GM18519 (cell line): ENCODE data around the gene CNKSR3.

ENCODE experiments used
- ATAC-seq: cut with Tn5 transposase; IDR thresholded peaks from one replicate; pipeline ENCODE4 v1.9.1; 2021; ENCODE audit warnings: mild to moderate bottlenecking, moderate library complexity; ENCODE audit not compliant: unreplicated experiment, low FRiP score

CNKSR3 gene

DNA sequence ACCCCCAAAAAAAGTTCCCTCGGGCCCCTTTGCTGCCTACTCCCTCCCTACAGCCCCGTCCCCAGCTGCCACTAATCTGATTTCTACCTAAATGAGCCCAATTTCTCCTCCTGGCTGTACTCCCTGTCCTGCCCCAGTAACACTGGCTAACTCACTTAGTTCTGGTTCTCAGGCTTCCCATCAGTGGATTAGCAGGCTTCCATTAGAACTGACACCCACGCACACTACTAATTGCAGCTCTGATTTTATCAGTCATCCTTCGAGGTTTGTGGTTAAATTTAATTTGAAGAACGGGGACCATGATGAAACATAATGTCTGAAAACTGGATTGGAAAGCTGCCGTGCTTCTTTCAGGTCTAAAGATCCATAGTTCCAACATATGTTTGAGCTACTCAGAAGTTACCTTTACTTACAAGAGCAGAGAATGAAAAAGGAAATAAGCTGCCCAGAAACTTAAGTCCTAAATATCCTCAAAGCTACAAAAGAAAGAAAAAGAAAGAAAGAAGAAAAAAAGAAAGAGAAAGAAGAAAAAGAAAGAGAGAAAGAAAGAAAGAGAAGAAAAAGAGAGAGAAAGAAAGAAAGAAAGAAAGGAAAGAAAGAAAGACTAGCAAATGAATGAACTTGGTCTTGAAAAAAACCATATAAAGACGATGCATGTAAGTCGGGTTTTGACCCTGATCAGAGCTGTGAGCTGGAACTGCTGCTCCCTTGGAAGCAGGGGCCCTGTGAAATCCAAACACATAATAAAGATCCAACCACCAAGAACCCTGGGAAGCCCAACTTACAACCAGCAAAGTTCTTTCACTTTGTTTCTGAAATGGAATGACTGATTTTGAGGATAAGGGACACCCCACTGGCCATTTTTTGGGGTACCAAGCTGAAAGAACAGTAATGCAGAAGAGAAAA, 51.7 kb downstream of the CNKSR3 start:
- no peak for ATAC-seq

DNA sequence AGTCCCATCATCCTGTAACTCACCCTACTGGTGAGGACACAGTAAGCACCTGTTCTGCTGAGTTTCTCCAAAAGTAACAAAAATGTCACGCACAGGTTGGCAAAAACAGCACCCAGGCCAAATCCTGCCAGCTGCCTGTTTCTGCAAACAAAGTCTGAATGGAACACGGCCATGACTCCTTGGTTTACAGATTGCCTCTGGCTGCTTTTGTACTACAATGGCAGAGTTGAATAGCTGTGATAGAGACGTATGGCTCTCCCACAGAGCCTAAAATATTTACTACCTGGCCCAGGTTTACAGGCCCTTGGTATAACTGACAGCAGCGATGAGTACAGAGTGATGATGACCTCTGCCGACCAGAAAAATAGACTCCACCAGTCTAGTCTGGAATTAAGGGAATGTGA, 52.6 kb downstream of the CNKSR3 start:
- no peak for ATAC-seq

GRCh38 chr6:154457046-154457713, 53.3 kb downstream of the CNKSR3 start:
- ATAC-seq: no peak

DNA sequence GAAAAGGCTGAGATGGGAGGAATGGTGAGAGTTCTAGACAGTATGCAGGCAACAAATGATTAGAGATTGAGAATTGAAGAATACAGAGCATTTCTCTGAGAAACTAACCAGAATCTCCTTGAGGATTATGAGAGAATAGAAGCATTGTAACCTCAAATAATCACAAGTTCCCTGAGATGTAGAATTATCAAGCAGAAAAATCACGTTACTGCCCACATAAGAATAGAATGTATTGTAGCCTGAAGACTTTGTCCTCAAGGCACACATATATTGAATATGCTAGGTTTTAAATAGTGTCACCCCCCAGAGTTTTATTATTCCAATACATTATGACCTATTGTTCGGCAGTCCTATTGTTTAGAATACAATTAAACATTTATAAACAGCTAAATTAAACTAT, 57.2 kb downstream of the CNKSR3 start:
- no peak for ATAC-seq

GRCh38 chr6:154450498-154450897, 60.0 kb downstream of the CNKSR3 start:
- no peak for ATAC-seq

- ATAC-seq: no peak
Measured at GRCh38 chr6:154448448-154449096, 61.9 kb downstream of the CNKSR3 start.

DNA sequence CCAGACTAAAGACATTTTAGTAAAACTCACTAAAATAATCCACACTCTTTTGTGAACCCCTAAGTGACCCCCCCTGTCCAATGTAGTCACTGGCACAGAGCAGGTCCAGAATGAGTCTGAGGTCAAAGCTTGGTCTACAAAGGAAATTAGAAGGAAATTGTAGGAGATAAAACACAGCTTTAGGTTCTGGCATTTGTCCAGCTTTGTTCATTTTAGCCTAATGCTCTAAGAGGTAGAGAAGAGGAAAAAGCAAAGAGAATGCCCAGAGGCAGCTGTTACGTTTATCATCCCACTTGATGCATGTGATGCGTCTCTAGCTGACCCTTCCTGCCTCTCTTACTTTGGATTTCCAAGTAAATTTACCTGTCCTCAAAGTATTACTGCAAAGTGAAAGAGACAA, 62.5 kb downstream of the CNKSR3 start:
- ATAC-seq: no peak

- ATAC-seq: no peak
Measured at GRCh38 chr6:154446984-154447383, 63.5 kb downstream of the CNKSR3 start.

DNA sequence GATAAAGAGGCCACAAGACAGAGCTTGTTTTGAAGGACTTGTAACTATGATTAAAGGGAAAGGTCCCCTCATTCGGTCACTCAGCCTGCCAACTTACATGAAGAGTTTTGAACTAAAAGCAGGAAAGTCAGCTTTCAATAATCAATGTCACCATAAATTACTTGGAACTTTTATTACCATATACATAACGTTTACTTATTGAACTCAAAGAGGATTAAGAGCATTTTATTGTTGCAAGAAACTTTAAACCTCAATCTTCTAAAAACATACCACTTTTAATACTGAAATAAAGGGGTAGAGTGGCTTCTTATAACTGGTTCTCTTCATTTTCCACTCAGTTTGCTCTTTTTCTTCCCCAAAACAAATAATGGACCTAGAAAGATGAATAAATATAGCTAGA, 65.1 kb downstream of the CNKSR3 start:
- no peak for ATAC-seq

GRCh38 chr6:154441995-154442310, 68.5 kb downstream of the CNKSR3 start:
- no peak for ATAC-seq

GRCh38 chr6:154440422-154441043, 70.0 kb downstream of the CNKSR3 start:
- ATAC-seq: no peak

GRCh38 chr6:154440022-154440421, 70.5 kb downstream of the CNKSR3 start:
- ATAC-seq: no peak

DNA sequence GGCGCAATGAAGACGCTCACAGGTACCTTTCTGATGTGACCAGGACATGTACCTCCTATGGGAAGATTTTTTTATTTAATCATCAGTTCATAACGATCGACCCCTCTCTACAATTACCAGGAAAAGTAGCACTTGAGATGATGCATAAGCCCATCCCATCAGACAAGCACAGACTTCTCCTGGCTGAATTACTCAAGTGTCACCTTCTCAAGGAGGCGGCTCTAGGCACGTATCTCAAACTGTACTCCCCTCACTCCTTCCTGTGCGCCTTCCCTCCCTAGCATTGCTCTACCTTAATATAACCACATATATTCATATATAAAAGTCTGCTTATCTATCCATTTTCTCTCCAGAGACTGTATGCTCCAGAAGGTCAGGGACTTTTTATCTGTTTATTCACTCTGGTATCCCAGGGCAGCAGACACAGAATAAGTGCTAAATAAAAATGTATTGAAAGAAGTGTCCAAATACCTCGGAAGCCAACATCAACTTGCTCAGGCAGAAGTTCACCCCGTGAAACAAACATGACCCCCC, 71.5 kb downstream of the CNKSR3 start:
- ATAC-seq: no peak

DNA sequence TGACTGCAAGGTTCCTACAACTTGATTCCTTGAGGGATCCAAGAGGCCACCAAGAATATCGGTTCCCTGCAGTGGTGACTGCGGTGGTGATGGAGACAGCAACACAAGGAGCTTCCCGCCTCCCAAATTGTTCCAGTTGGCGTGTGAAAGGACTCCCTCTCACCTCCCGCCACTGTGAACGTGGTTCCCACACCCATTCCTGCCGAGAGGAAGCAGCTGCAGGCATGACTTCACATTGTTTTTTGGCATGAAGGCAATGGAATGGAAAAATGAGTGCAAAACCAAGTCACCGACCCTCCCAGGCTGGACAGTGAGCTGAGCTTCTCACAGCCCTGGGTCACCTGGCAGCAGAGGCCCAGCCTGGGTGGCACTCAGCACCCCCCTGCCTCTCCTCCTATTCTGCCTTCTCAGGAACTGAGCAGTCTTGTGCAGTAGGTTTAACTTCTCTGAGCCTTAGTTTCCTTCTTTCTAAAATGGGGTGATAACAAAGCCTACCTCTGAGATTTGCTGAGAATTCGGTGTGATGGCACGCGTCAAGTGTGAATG, 75.0 kb downstream of the CNKSR3 start:
- no peak for ATAC-seq

DNA sequence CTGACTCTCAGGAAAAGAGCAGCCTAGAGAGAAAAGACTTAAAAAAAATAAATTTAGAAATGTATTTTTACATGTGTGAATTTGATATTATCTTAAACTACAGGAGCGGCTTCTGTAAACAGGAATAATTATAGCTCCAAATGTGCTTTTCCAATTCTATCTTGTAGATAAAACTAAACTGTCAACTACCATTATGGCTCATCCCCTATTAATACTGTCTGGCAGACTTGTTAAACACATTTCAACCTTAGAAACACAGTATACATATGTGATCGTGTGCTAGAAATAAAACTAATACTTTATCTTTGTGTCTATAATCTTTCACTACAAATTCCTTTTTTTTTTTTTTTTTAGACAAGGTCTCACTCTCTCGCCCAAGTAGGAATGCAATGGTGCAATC, 75.8 kb downstream of the CNKSR3 start:
- no peak for ATAC-seq

DNA sequence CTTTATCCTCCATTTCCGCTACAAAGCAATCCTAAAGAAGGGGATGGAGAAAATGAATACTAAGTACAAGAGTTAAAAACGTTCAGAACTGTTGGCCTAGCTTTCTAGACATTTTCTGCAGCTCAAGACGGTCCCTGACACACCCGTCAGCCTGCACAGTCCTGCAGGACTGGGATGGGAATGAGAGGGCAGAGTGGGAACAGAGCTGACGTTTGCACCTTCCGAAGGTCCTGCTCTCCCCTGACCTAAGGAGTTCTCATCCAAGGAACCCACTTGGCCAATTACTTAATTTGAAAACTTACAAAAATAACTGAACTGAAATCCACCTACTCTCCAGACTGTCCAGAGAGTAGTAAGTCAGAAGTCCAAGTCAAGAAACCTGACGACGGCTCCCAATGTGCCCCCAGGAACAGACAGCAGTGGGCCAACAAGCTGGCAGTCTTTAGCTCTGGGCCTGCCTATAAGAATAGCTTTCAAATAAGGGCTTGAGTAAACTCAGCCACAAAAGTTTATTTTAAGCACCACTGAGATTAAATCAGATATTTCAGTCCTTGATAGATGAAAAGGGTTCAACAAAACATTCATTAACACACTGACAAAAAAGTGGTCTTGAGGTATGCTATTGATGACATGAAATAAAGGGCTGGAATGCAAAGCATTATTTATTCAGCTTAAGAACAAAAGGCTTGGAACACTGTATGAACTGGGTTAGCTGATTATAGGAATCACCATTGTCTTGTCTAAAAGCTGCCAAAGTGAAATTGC, 76.8 kb downstream of the CNKSR3 start:
- ATAC-seq: no peak

DNA sequence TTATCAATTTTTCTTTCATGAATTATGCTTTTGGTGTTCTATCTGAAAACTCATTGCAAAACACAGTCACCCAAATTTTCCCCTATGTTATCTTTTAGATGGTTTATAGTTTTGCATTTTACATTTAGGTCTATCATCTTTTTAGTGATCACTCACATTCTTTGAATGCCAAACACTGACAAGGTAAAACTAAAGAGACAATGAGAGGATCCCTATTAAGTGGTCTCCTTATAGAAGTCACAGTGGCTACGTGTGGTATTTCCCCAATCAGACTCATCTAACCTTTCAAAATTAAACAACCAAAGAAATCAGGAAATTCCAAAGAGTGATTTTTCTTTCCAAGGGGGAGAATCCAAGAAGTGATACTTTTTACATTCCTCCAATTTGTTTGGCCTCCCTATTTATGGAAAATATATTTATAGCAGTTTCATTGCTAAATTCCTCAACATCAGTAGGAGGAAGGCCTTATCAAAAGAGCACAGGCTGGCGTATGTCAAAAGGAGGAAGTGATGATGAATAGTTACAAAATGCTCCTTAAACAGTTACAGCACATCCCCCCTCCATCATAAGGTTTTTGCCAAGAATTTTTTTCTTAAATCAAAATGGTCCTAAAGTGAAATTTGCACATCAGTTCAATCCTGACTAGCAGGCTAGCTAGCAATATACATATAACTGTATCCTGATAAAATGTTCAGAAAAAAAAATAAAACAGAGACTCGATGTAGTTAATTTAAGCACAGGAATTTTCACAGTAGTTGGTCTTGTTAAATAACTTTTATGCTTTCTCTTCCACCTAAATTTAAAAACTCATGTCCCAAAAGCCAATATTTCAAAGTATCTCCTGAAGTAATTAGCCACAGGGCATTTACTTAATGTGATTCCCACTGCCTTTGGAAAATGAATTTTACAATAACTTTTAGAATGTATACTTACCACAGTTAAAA, 77.7 kb downstream of the CNKSR3 start:
- no peak for ATAC-seq

- no peak for ATAC-seq
Measured at GRCh38 chr6:154430481-154430919, 80.0 kb downstream of the CNKSR3 start.

DNA sequence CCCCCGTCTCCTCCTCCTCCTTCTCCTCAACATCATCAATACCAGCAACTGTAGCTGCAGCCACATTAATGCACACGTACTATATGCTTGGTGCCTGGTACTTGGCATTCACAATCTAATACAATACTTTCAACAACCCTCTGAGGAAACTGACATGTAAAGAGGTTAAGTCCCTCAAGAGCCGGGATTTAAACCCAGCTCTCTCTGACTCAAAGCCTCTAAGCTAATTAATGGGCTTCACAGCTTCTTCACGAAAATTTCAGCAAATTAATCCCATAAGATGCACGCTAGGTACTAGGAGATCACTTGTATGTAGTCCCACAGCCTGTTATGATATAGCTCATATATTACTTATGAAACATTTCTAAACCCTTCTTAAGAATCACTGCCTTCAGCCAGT, 80.8 kb downstream of the CNKSR3 start:
- ATAC-seq: no peak
